ENCODE data around the gene TBC1D22B.

Gene TBC1D22B

DNA sequence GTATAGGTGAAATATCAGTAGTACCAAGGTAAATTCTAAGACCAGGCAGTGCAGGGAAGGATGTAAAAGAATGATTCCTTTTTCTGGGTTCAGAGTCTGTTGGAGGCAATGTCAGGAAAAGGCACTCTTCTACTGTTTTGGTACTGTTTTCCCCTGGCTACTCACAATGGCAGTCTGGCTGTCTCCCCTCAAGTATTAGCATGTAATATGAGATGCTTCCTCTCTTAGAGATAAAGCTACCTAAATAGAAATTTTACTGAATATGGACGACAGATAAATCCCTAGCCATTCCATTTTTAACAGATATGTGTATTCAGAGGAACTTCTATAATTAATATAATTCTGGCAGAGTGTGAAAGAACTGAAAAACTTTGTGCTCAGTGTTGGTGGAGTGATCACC lies 99.7 kb downstream of the TBC1D22B start:
- DNase-seq (ENCODE audit: low spot score) = no peak

DNA sequence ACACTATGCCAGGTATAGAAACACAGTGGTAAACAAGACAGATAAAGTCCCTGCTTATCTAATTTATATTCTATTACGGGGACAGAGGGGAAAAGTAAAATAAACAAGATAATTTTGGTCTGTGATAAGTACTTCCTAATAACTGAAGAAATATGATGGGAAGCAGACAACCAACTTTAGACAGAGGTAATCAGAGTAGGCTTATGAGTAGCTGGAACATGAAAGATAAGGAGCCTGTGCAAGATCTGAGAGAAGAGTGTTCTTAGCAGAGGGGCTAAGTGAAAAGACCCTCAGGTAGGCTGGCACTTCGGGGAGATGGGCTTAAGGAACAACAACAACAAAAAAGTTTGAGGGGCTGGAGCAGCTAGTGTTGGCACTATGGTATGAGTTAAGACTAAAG lies 100.3 kb downstream of the TBC1D22B start:
- DNase-seq (ENCODE audit: low spot score) = no peak

DNA sequence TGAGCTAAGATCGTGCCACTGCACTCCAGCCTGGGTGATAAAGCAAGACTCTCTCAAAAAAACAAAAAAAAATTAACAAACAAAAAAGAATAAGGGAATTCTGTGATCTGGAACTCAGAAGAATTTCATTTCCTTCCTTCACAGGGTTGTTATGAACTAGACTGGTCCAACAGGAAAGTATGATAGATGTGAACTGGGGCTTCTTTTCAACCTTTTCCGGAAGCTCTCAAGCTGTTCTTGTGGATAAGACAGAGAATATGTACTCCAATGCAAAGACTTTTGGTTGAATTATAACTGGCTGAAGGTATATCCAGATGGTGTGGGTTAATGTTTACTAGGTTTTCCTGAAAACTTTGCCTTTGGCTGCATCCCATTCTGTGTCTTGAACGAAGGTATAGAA lies 101.5 kb downstream of the TBC1D22B start:
- no peak for DNase-seq (ENCODE audit: low spot score)

DNA sequence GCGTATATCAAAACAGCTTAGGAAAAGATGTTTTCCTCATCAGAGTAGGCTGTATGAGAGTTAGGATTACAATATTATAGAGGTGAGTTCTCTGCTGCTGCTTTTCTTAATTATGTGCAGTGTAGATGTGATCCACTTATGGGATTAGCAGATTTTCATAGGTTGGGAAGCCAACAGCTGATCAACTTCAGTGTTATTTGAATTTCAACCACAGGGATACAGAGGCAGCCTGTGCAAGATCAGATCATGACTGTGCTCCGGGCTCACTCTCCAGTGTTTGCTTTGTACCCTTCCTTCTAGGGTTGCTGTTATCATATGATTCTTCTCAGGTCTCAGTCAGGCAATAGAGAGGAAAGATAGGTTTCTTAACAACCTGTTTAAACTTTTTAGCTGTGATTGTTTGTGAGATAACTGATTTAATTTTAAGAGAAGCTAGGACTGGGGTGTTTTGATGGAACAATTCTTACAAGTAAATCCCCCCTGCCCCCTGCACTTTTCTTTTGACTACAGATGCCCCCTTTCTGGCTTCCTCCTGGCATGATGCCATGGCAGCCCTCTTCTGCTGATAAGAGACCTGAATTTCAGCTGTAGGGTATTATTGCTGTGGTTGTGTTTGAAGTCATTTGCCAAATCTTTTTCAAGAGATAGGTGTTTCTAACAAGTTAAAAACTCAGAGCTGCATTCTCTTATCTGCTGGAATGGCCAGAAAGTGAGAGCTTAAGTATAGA lies 104.7 kb downstream of the TBC1D22B start:
- DNase-seq (ENCODE audit: low spot score) = no peak

DNA sequence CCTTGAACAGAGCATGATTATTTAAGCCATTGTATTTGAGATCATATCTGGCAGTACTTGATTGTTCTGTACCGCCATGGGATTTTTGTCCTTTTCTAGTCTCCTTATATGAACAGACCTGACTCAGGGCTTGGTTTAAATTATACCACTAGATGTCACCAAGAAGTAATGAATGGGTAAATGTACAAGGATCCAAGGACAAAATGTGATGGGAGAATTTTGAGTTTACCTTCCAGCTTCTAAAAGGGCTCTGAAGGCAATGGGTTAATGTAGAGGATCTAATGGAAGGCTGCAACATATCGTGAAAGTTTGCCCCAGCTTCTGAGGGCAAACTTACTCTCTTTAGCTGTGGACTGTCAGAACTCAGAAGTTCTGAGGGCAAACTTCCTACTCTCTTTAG lies 108.2 kb downstream of the TBC1D22B start:
- no peak for DNase-seq (ENCODE audit: low spot score)

DNA sequence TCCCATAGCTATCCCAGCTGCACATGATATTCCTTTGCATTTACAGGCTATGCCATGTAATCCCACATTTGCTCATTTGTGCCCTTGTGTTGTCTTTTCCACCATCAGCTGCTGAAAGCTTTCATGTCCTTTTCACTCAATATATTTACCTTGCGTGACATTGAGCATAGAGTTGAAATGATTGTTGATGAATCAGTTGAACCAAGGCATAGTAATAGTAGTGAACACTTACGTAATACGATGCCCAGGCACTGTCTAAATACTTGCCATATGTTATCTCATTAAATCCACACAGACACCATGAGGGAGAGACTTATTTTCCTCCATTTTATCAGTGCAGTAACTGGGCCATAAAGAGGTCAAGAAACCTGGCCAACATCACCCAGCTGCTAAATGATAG lies 109.3 kb downstream of the TBC1D22B start:
- no peak for DNase-seq (ENCODE audit: low spot score)

DNA sequence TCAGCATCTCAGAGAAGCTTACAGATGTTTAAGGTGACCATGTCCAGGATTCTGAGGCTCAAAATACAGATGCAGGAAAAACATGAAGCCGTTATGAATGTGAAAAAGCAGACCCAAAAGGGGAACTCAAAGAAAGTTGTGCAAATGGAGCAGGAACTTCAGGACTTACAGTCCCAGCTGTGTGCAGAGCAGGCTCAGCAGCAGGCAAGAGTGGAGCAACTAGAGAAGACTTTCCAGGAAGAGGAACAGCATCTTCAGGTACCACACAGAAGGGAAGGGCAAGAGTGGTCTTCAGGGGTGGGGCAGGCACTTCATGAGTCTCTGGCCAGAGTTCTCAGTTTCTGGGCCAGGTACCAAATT lies 111.4 kb downstream of the TBC1D22B start:
- DNase-seq (ENCODE audit: low spot score) = no peak

DNA sequence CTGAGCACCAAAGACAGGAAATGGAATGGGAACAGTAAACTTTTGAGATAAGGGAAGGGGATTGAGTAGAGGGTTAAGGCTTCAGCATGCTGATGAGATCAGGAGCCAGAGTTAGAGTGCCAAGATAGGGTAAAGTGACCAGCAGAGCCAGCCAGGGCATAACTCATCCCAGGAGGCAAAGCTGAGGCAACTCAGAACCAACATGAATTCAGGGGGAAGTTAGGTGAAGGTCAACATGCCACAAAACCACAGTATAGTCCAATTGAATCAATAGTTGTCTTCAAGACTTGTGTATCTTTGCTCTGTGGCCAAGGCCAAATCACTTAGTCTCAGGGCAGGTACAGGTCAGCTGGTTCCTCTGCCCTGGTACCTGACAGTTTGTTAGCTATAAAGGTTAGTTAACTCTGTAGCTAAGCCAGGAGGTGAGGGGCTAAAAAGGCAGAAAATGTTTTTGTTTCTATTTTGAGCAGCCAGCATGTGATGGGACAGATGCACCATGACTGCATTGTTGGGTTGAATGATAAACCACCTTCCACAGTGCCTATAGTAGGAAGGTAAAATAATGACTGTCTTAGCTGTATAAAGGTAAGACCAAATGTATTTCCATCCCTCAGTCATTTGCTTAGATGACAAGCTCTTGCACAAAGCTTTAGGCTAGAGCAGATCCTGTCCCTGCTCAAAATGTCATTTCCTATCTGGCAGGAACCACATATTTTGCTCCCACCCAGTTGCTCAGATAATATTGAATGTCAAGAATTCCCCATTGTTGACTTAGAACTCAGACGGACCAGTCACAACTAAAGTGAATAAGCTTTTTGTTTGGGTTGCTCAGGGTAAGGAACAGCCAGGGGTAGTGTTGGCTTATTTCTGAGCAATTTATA lies 112.0 kb downstream of the TBC1D22B start:
- DNase-seq (ENCODE audit: low spot score) = peak; percentile 47

DNA sequence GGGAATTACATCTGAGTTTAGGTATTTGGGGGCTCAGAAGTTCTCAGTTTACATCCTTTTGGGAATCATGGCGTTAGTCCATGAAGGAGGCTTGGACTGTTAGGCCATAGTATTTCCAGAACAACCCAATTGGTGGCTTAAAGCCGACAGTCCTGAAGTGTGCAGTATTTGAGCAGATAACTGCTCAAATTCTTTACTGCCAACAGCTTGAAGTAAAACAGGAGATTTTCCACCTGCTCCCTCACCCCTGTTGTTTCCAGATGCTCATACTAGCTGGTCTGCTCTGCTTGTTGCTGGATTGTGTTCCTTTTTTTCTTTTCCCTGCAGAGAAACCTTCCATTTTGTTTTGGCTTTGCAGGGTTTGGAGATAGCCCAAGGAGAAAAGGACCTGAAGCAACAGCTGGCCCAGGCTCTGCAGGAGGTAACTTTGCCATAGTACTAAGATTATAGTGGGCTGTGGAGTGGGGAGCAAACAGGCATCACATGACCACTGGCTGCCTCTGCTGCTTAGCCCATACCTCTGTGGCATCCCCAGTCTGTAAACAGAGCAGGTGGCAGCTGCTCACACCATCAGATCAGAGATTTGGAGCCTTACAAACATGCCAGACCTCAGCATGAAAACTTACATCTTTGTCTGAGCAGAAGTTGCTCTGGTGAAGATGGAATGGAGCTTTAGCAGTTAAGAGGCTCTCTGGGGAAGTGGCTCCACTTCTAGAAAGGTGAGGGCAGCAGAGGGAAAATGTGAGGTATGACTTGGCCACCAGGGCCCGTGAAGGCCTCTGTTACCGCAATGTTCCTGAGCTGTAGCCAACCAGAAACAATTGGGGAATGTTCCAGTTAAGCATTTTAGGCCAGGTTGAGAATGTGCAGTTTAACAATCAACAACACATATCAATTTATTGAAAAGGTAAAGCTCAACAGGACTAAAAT lies 113.8 kb downstream of the TBC1D22B start:
- no peak for DNase-seq (ENCODE audit: low spot score)

DNA sequence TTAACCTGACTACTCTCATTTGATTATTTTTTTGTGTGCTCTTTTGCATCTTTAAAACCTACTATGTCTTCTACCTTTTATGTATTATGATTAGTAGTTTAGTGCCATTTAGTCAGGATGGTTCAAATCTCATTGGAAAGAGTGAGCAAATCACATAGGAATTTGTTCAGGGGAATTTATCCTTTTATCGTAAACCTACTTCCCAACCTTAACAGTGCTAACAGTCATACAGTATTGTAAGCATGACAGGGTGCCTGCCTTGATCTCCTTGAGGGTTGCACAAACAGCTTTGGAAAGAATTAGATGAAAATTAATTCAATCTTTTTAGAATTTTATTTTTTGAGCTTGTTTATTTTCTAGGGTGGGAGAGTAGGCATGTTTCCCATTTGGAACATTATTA lies 114.5 kb downstream of the TBC1D22B start:
- DNase-seq (ENCODE audit: low spot score) = no peak

DNA sequence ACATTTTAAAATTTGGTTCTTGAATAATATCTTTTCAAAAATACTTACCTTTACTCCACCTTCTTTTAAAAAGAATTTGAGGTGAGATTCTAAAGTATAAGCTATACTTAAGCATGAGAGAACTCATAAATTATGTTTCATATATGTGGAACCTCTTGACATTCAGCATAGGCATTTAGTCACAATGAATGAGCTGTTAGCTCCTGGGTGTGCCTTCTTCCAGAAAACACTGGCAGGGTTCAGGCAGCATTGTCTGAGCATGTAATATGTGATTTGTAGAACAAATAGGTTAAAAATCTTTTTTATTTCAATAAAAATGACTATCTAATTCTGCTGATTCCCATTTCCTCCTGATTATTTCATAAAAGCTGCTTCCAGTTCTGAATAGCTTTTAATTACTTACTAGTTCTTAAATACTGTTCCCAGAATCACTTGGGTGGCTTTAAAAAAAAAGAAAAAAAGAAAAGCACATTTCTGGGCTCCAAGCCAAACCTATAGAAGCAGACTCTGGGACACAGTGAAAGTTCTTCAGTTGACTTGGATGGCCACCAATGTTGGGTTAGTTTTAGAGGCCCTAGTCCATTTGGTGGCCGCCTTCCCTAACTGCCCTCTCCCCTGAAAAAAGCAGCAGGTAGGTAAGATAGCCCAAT lies 116.4 kb downstream of the TBC1D22B start:
- no peak for DNase-seq (ENCODE audit: low spot score)

DNA sequence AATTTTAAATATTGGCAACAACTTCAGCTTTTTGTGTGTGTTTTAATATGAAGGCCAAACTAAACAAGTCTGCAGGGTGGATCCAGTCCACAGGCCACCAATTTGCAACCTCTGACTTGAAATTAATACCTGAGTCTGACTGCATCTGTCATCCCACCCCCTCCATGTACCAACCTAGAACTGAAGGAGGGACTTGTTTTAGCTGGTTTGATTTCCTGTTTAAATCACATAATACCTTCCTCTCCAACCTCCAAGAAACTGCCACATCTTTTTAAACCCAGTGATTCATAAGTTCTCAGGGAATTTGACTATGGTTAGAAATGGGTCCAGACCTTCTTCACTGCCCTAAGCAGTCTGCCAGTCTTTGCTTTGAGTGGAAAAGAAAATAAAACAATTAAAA lies 117.8 kb downstream of the TBC1D22B start:
- DNase-seq (ENCODE audit: low spot score) = no peak

DNA sequence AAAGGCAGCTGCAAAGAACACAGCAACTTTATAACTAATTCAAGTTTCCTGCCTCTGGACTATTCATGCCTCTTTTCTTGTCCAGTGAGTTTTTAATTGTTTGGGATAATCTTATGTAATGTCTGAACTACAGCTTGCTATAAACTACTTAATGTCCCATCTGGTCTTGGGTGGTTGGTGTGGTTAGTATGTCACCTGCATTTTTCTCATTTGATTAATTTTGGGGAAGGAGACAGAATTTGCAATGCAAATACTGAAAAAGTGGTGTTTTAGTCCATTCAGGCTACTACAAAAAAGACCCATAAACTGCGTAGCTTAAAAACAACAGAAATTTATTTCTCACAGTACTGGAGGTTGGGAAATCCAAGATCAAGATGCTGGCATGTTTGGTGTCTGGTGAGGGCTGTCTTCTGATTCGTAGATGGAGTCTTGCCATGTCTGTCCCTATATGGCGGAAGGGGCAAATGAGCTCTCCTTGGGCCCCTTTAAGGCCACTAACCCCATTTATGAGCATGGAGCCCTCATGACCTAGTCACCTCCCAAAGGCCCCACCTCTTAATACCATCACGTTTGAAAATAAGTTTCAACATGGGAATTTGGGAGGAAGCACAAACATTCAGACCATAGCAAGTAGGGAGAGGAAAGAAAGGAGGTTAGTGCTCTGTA lies 118.6 kb downstream of the TBC1D22B start:
- no peak for DNase-seq (ENCODE audit: low spot score)

DNA sequence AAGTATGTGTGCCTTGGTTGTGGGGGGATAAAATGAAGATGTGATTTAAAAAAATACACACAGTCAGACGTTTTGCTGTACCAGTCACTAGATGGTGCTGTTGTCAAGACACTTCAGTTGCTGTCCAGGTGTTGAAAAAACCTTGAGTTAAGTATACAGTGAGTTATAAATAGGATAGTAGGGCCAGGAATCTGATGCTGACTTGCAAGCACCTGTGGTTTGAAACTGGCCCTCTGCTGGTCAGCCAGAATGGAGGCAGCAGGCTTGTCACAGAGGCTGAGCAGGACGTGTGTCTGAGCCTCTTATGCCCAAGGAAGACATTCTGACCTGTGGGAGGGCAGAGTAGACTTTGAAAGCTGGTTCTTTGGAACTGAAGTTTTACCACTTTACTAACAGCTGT lies 124.0 kb downstream of the TBC1D22B start:
- DNase-seq (ENCODE audit: low spot score) = peak; percentile 18
